Mucosa of stomach (tissue), 1 donor: ENCODE measurements around the gene CREB3L4.
"Not testable (repeated sequence)": the region's sequence is repeated elsewhere in the genome, so short reads cannot be mapped to it uniquely, and the experiment has no call there.

Experiments used
- H3K27me3 ChIP-seq: one replicate; pipeline ENCODE4 v1.7.0; 2013; ENCODE audit warnings: mild to moderate bottlenecking, low read length; ENCODE audit not compliant: control insufficient read depth, insufficient read depth
- H3K36me3 ChIP-seq: one replicate; pipeline ENCODE4 v1.7.0; 2013; ENCODE audit warnings: low read length; ENCODE audit not compliant: control insufficient read depth, insufficient read depth
- H3K4me1 ChIP-seq: one replicate; pipeline ENCODE4 v1.7.0; 2013; ENCODE audit warnings: mild to moderate bottlenecking, low read length; ENCODE audit not compliant: control insufficient read depth, insufficient read depth
- H3K4me3 ChIP-seq: one replicate; pipeline ENCODE4 v1.7.0; 2013; ENCODE audit warnings: low read length
- H3K9ac ChIP-seq: one replicate; pipeline ENCODE4 v1.7.0; 2013; ENCODE audit warnings: mild to moderate bottlenecking, low read length, moderate library complexity
- H3K9me3 ChIP-seq: one replicate; pipeline ENCODE4 v1.7.0; 2013; ENCODE audit warnings: mild to moderate bottlenecking, low read length, moderate library complexity; ENCODE audit not compliant: control insufficient read depth
- donor health status: Pancreatic carcinoma.

The CREB3L4 gene

GRCh38 chr1:153968408-153968807 lies 706 bp downstream of the CREB3L4 start:
- H3K36me3 ChIP-seq, result no peaks in the 10 kb centered on the region
- H3K9ac ChIP-seq, result peak overlapping the region; percentile 69
- H3K4me1 ChIP-seq, result peaks cover 4% of the 10 kb centered on the region
- H3K4me3 ChIP-seq, result peak overlapping the region; percentile 66
- H3K9me3 ChIP-seq, result no peaks in the 10 kb centered on the region
- H3K27me3 ChIP-seq, result no peaks in the 10 kb centered on the region

GRCh38 chr1:153968972-153969371 lies 1.3 kb downstream of the CREB3L4 start:
- Histone ChIP-seq H3K9ac (peak overlapping the region; percentile 69), H3K9me3 (no peaks in the 10 kb centered on the region), H3K4me1 (peaks cover 4% of the 10 kb centered on the region), H3K4me3 (no peak overlapping the region), H3K27me3 (no peaks in the 10 kb centered on the region), H3K36me3 (no peaks in the 10 kb centered on the region)

DNA sequence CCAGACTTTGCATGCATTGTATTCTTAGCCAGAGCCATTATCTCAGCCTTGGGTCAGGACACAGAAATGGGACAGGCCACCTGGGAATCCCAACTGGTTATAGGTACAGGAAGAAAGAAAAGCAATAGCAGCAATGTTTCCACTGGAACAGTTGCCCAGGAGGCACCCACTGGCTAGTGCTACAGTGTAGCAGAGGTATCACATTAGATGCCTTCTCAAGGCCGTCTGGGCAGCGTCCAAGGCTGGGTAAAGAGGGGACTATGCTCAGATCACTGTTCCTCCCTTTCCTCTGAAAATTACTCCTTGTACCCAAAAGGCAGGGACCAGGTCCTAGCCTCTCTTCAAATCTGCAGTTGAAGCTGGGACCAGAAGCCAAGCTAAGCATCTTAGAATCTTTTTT lies 2.6 kb downstream of the CREB3L4 start:
- H3K9me3 ChIP-seq, result no peaks in the 10 kb centered on the region

DNA sequence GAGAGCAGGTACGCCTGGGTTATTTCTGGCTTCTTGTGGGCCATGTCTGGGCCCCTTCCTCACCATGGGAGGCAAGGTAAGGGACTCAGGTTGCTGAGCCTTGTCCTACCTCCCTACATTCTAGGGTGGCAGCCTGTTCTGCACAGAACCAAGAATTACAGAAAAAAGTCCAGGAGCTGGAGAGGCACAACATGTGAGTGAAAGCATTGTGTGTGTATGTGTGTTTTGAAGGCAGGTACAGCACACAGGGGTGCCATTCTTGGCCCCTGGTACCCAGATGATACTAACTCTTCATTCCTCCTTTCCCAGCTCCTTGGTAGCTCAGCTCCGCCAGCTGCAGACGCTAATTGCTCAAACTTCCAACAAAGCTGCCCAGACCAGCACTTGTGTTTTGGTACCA lies 5.4 kb downstream of the CREB3L4 start:
- peaks cover 8% of the 10 kb centered on the region for H3K4me1 ChIP-seq
- H3K27me3 ChIP-seq, result no peaks in the 10 kb centered on the region
- H3K4me3 ChIP-seq, result no peak overlapping the region
- H3K9me3 ChIP-seq, result no peaks in the 10 kb centered on the region
- H3K36me3 ChIP-seq, result no peaks in the 10 kb centered on the region
- no peak overlapping the region for H3K9ac ChIP-seq

More for the DNA sequence above, 2.6 kb downstream of the CREB3L4 start:
- H3K4me1 ChIP-seq, result peaks cover 4% of the 10 kb centered on the region
- no peaks in the 10 kb centered on the region for H3K27me3 ChIP-seq
- no peak overlapping the region for H3K4me3 ChIP-seq
- H3K36me3 ChIP-seq, result no peaks in the 10 kb centered on the region
- H3K9ac ChIP-seq, result no peak overlapping the region

- no peaks in the 10 kb centered on the region for H3K27me3 ChIP-seq
- no peaks in the 10 kb centered on the region for H3K36me3 ChIP-seq
- H3K9ac ChIP-seq, result no peak overlapping the region
- H3K9me3 ChIP-seq, result no peaks in the 10 kb centered on the region
- peaks cover 8% of the 10 kb centered on the region for H3K4me1 ChIP-seq
- H3K4me3 ChIP-seq, result no peak overlapping the region
Observed at GRCh38 chr1:153973525-153973924, 5.8 kb downstream of the CREB3L4 start.

- peaks cover 8% of the 10 kb centered on the region for H3K4me1 ChIP-seq
- no peaks in the 10 kb centered on the region for H3K27me3 ChIP-seq
- peak overlapping the region; percentile 92 for H3K4me3 ChIP-seq
- no peaks in the 10 kb centered on the region for H3K9me3 ChIP-seq
- peak overlapping the region; percentile 93 for H3K9ac ChIP-seq
- no peaks in the 10 kb centered on the region for H3K36me3 ChIP-seq
Observed at GRCh38 chr1:153976819-153977249, 9.1 kb downstream of the CREB3L4 start.

GRCh38 chr1:153977250-153978240 lies 9.8 kb downstream of the CREB3L4 start, which contains the start of gene JTB:
JTB (minus strand) TSS chr1:153977674; CDS start chr1:153977252, 422 bp downstream.
- no peaks in the 10 kb centered on the region for H3K9me3 ChIP-seq
- peak within 1 kb of the TSS; percentile 93 for H3K9ac ChIP-seq
- H3K4me3 ChIP-seq, result peak within 1 kb of the TSS; percentile 92
- peaks cover 4% of the 10 kb centered on the region for H3K36me3 ChIP-seq
- no peaks in the 10 kb centered on the region for H3K27me3 ChIP-seq
- peaks cover 8% of the 10 kb centered on the region for H3K4me1 ChIP-seq

GRCh38 chr1:153978274-153978909 lies 10.7 kb downstream of the CREB3L4 start:
- Histone ChIP-seq H3K9ac (peak overlapping the region; percentile 93), H3K9me3 (no peaks in the 10 kb centered on the region), H3K4me3 (peak overlapping the region; percentile 47), H3K36me3 (peaks cover 4% of the 10 kb centered on the region), H3K4me1 (peaks cover 8% of the 10 kb centered on the region), H3K27me3 (no peaks in the 10 kb centered on the region)

DNA sequence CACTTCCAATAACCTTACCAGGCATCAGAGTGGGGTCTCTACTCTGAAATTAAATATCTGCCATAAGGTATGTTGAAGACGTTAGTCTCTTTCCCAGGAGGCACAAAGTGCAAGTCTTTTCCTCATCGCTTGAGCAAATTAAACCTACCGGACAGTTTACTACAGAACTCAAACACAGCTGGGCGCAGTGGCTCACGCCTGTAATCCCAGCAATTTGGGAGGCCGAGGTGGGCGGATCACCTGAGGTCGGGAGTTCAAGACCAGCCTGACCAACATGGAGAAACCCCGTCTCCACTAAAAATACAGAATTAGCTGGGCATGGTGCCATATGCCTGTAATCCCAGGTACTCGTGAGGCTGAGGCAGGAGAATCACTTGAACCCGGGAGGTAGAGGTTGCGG lies 11.4 kb downstream of the CREB3L4 start:
- not testable (repeated sequence) for H3K27me3 ChIP-seq, H3K4me3 ChIP-seq, H3K4me1 ChIP-seq, H3K9me3 ChIP-seq, H3K36me3 ChIP-seq, H3K9ac ChIP-seq

DNA sequence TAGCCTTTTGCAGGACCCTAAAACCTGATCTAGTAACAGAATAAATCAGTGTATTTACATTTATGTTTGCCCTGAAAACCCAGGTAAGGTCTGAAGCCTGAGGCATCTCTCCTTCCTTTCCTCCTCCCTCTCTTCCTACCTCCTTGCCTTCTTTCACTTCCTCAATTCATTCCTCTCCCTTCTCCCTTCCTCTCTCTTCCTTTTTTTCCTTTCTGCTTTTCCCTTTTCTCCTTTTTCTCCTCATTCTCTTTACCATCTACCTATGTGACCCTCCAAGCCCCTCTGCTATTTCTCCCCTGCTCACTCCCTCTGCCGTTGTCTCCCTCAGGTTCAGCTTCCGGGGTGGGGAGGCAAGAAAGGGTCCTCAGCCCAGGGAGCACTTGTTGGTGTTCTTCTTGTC lies 14.0 kb downstream of the CREB3L4 start:
- not testable (repeated sequence) for H3K9me3 ChIP-seq, H3K27me3 ChIP-seq, H3K36me3 ChIP-seq, H3K4me3 ChIP-seq, H3K9ac ChIP-seq
- peaks cover 11% of the 10 kb centered on the region for H3K4me1 ChIP-seq

DNA sequence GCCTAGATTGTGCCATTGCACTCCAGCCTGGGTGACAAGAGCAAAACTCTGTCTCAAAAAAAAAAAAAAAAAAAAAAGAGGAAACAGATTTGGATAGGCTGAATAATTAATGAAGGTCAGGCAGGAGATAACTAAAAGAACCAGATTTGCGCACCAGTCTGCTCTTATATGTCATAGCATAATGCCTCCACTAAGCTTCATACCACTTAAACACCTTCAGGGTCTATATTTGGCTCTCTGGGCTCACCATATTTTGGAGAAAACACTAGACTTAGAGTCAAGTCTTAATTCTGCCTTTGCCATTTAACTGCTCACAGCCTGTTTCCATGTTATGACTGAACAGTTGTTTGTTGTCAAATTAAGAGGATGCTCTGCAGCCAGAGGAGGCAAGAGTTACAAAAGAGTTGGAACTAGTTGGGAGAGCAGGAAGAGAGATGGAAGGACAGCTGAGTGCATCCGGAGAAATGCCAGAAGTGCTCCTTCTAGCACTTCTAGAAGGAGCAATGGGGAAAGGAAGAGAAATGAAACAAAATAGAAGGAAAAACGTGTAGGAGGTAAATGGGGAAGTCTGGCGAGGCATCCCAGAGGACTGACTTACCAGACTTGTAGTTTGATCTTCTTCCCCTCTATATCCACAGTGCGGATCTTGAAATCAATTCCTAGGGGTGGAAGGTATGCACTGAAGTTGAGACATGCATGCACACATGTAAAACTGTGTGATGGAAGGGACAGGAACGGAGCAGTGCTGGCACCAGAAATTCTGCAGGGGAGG lies 16.6 kb downstream of the CREB3L4 start:
- Histone ChIP-seq H3K4me3 (no peak overlapping the region), H3K4me1 (peaks cover 15% of the 10 kb centered on the region), H3K9me3 (no peaks in the 10 kb centered on the region), H3K36me3 (peaks cover 4% of the 10 kb centered on the region), H3K9ac (no peak overlapping the region), H3K27me3 (no peaks in the 10 kb centered on the region)
